Stimulated activated CD4-positive, alpha-beta T cell treated with anti-CD3 and anti-CD28 coated beads, Interleukin-12 subunit alpha, Interleukin-12 subunit beta, amount 100 ng/mL, for 24 hours (primary cell): Measurements from ENCODE around the gene SPRY2.
"Not testable (repeated sequence)": the region's sequence is repeated elsewhere in the genome, so short reads cannot be mapped to it uniquely, and the experiment has no call there.

Source experiments
- DNase-seq, 2 experiments: peaks; one replicate each; pipeline ENCODE4 v3.0.0-alpha.2; 2020; ENCODE audit warnings: low read depth in 2 of 2

The SPRY2 gene

GRCh38 chr13:80341101-80341755 is at the start of gene SPRY2:
Gene SPRY2, minus strand, starts transcription at chr13:80341126. Its CDS starts 3,421 bp downstream, at chr13:80337705.
- no peak for DNase-seq

GRCh38 chr13:80390338-80390737 is 49.4 kb upstream of the SPRY2 start:
- DNase-seq = no peak

GRCh38 chr13:80389073-80390038 is 48.4 kb upstream of the SPRY2 start:
- DNase-seq = no peak

- DNase-seq = no peak
These were observed 47.6 kb upstream of the SPRY2 start for GRCh38 chr13:80388506-80388905.

GRCh38 chr13:80386592-80386991 is 45.7 kb upstream of the SPRY2 start:
- DNase-seq = no peak

- no peak for DNase-seq
These were observed 45.1 kb upstream of the SPRY2 start for GRCh38 chr13:80386002-80386401.

- DNase-seq = no peak
These were observed 41.6 kb upstream of the SPRY2 start for GRCh38 chr13:80382576-80382975.

- DNase-seq = no peak
These were observed 38.3 kb upstream of the SPRY2 start for GRCh38 chr13:80379245-80379644.

- no peak for DNase-seq
These were observed 35.6 kb upstream of the SPRY2 start for GRCh38 chr13:80376554-80376953.

GRCh38 chr13:80374901-80375300 is 34.0 kb upstream of the SPRY2 start:
- no peak for DNase-seq

GRCh38 chr13:80374444-80374843 is 33.5 kb upstream of the SPRY2 start:
- DNase-seq = no peak

- DNase-seq = no peak
These were observed 31.0 kb upstream of the SPRY2 start for GRCh38 chr13:80371840-80372509.

- DNase-seq = no peak
These were observed 26.5 kb upstream of the SPRY2 start for GRCh38 chr13:80367473-80367872.

GRCh38 chr13:80363890-80364503 is 23.1 kb upstream of the SPRY2 start:
- DNase-seq = no peak

GRCh38 chr13:80362481-80362880 is 21.6 kb upstream of the SPRY2 start:
- DNase-seq = no peak

- DNase-seq = no peak
These were observed 21.0 kb upstream of the SPRY2 start for GRCh38 chr13:80361883-80362327.

GRCh38 chr13:80361298-80361697 is 20.4 kb upstream of the SPRY2 start:
- DNase-seq = no peak

- DNase-seq = no peak
These were observed 19.5 kb upstream of the SPRY2 start for GRCh38 chr13:80360453-80360800.

GRCh38 chr13:80359778-80360452 is 19.0 kb upstream of the SPRY2 start:
- no peak for DNase-seq

GRCh38 chr13:80359414-80359777 is 18.5 kb upstream of the SPRY2 start:
- no peak for DNase-seq

GRCh38 chr13:80355496-80356094 is 14.7 kb upstream of the SPRY2 start:
- not testable (repeated sequence) for DNase-seq
